RWPE1 (cell line): ENCODE data around the gene CEP68.
"Not testable (repeated sequence)": the region's sequence is repeated elsewhere in the genome, so short reads cannot be mapped to it uniquely, and the experiment has no call there.

Experiments
- CTCF ChIA-PET: fragments of 350-600 bp; sonication (Branson Sonifier 250); formaldehyde crosslinking; extraction: SDS; loops from one replicate; lab custom pipeline; 2021; lab: Yijun Ruan, JAX
- POLR2A ChIA-PET: fragments of 400-600 bp; formaldehyde crosslinking; extraction: SDS; loops from one replicate; lab custom pipeline; 2020; ENCODE audit warnings: antibody characterized with exemption; ENCODE audit not compliant: low non-redundant PET; lab: Yijun Ruan, JAX
- DNase-seq: peaks from one replicate; pipeline ENCODE4 v3.0.0; 2012; ENCODE audit warnings: low spot score
- H3K27ac ChIP-seq: fragments of 450-650 bp; 2 replicates; pipeline ENCODE4 v1.5.1; 2017
- TF ChIP-seq, protein P1 (sequence below): fragments of 450-650 bp; conservative IDR thresholded peaks from 2 replicates; pipeline ENCODE4 v1.5.1; 2017; ENCODE audit warnings: low read depth, mild to moderate bottlenecking

Gene CEP68

DNA sequence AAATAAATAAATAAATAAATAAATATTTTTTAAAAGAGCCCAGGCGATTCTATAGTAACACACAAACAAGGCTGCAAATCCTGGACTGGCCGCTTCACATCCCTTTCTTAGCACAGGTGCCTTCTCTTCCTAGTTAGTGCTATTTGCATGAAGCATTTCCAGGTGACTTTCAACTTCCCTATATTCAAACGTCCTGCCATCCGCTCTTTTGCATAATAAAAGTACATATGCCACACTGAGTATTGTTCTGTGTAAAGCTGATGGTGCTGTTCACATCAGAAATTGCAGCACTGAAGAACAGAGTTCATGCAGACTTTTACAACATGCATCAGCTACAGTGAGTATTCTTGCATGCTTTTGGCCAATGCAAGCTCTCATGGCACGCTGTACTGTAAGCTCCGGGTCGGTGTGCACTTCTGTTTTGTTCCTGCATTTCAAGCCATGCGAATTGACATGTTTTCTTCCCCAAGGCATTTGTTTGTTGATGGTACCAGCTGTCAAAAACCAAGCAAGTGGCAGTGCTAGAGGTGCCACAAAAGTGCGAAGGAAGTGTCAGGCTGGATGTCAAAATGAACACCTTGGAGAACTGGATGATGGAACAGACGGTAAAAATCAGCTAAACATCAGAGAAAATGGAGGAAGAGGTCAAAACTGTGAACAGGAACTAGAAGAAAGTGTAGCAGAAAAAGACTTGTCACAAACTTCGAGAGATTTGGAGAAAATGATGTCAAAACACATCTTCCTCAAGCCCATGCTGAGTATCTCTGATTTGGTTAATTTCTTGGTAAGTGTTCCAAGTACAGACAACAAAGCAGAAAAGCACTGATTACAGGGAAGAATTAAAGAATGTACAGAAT, 25.5 kb upstream of the CEP68 start:
- TF ChIP-seq, protein P1, sequence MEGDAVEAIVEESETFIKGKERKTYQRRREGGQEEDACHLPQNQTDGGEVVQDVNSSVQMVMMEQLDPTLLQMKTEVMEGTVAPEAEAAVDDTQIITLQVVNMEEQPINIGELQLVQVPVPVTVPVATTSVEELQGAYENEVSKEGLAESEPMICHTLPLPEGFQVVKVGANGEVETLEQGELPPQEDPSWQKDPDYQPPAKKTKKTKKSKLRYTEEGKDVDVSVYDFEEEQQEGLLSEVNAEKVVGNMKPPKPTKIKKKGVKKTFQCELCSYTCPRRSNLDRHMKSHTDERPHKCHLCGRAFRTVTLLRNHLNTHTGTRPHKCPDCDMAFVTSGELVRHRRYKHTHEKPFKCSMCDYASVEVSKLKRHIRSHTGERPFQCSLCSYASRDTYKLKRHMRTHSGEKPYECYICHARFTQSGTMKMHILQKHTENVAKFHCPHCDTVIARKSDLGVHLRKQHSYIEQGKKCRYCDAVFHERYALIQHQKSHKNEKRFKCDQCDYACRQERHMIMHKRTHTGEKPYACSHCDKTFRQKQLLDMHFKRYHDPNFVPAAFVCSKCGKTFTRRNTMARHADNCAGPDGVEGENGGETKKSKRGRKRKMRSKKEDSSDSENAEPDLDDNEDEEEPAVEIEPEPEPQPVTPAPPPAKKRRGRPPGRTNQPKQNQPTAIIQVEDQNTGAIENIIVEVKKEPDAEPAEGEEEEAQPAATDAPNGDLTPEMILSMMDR: no peak
- DNase-seq: no peak
- H3K27ac ChIP-seq: no peak overlapping the region
- POLR2A ChIA-PET: no interaction called here
- CTCF ChIA-PET: interaction anchor here (0.6 kb wide), 1 partner anchor 462 kb away, joined by 6 read pairs; no protein-coding TSS in a partner anchor

GRCh38 chr2:65031341-65032018, 24.7 kb upstream of the CEP68 start:
- POLR2A ChIA-PET: no interaction called here
- DNase-seq: no peak
- H3K27ac ChIP-seq: no peak overlapping the region
- TF ChIP-seq, protein P1: no peak
- CTCF ChIA-PET: interaction anchor here (0.5 to 1.1 kb wide), 2 partner anchors 41 to 114 kb away, joined by 3 read pairs; no protein-coding TSS in a partner anchor

GRCh38 chr2:65032019-65032975, 23.9 kb upstream of the CEP68 start:
- DNase-seq: no peak
- ChIA-PET POLR2A (no interaction called here), CTCF (interaction anchor here (0.5 to 1.1 kb wide), 3 partner anchors 42 to 117 kb away, joined by 3 to 8 read pairs (median 3); no protein-coding TSS in a partner anchor)
- TF ChIP-seq, protein P1: no peak
- no peak overlapping the region for H3K27ac ChIP-seq

DNA sequence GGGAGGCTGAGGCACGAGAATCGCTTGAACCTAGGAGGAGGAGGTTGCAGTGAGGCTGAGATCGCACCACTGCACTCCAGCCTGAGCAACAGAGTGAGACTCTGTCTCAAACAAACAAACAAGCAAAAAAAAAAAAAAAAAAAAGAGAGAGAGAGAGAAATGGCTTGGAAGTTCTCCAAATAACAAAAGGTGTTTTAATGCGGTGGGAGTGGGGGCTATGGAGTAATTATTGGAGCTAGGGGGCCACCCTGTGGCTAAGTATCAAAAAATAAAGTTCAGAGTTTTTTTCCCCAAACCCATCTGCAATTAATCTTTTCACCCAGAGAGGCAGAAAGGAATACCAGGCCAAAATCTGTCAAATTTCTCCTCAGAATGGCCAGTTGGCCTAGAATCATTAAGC, 23.0 kb upstream of the CEP68 start:
- ChIA-PET CTCF (interaction anchor here (0.7 kb wide), 1 partner anchor 118 kb away, joined by 8 read pairs; no protein-coding TSS in a partner anchor), POLR2A (no interaction called here)
- H3K27ac ChIP-seq: no peak overlapping the region
- TF ChIP-seq, protein P1: no peak
- no peak for DNase-seq

- POLR2A ChIA-PET, DNase-seq, CTCF ChIA-PET, H3K27ac ChIP-seq: not testable (repeated sequence)
Measured at GRCh38 chr2:65033667-65034066, 22.5 kb upstream of the CEP68 start.

DNA sequence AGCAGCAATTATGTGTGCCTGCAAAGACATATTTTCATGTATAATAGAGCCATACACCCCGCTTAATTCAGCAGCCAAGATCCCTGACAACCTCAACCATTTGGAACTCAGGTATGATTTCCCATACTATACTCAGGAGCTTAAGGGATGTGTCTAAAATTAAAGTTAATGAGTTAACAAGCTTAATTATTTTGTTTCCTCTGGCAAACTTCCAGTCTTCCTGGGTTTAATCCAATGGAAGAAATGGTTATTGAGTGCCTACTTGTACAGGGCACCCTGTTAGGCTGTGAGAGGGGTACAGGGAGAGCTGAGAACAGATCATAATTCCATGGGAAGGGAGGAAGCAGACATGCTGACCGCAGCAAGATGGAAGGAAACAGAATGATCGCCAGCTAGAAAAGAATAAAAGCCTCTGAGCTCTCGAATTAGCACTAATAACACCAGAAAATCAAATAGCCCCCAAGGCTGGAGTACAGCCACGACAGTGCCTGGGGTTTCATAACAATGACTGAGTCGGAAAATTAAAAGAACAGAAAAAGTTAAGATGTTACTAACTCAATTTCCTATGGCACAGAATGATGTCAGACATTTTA, 20.8 kb upstream of the CEP68 start:
- TF ChIP-seq, protein P1: no peak
- DNase-seq: no peak
- H3K27ac ChIP-seq: no peak overlapping the region
- POLR2A ChIA-PET: no interaction called here
- CTCF ChIA-PET: interaction anchor here (0.8 to 1.7 kb wide), 3 partner anchors 15 to 118 kb away, joined by 3 to 5 read pairs (median 4); no protein-coding TSS in a partner anchor
